ENCODE results near the gene NKAIN2.
"Not testable (repeated sequence)": the region's sequence is repeated elsewhere in the genome, so short reads cannot be mapped to it uniquely, and the experiment has no call there.

Gene NKAIN2

GRCh38 chr6:124420116-124420840 lies 616.6 kb downstream of the NKAIN2 start:
- DNase-seq (ENCODE audit: low read depth in 3 of 3, low spot score in 1 of 3): no peak

DNA sequence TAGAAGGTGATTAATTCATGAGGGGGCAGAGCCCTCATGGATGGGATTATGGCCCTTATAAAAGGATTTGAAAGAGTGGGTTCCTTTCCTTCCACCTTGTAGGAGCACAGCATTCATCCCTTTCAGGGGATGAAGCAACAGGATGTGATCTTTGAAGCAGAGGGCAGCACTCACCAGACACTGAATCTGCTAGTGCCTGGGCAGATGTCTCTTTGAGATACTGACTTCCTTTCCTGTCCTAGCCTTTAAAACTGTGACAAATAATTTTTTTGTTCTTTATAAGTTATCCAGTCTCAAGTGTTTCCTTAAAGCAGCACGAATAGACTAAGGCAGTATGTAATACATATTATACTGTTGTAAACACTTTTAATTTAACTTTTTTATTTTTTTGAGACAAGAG lies 620.0 kb downstream of the NKAIN2 start:
- no peak for DNase-seq (ENCODE audit: low read depth in 3 of 3, low spot score in 1 of 3)

- DNase-seq (ENCODE audit: low read depth in 3 of 3, low spot score in 1 of 3): no peak
Measured at GRCh38 chr6:124430740-124431318, 627.2 kb downstream of the NKAIN2 start.

GRCh38 chr6:124432620-124433019 lies 629.0 kb downstream of the NKAIN2 start:
- no peak for DNase-seq (ENCODE audit: low read depth in 3 of 3, low spot score in 1 of 3)

DNA sequence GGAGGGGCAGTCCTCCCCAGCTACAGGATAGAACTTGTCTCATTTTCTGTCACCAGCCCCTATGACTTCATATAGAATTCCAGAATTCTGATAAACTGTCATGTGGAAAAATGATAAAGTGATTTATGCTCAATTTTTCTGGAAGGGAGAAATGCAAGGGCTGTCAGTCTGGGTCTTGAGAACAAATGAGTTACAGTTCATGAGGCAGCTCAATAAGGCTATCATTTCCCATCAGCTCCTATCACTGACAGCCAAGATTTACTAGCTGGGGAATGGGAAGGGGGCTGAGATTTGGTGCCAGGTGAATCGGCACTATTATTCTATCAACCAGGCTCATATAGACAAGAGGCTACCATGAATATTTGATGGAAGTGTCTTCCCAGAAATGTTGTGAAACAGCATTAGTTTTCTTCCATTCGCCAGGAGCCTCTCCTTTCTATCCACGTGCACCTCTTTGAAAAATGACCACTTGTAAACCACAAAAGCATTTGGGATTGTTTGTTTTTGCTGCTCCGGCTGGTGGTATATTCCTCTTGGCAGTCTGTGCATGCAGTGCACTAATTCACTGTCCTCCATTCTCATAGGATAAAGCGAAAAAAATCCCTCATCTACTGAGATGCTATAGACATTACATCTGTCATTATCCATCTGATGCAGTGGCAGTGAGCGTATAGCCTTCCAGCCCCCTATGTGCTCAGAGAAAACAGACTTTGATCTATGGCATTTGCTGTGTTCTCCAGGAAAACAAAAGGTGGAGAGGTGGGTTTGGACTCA lies 629.9 kb downstream of the NKAIN2 start:
- DNase-seq (ENCODE audit: low read depth in 3 of 3, low spot score in 1 of 3): no peak

GRCh38 chr6:124434421-124434820 lies 630.8 kb downstream of the NKAIN2 start:
- no peak for DNase-seq (ENCODE audit: low read depth in 3 of 3, low spot score in 1 of 3)

- no peak for DNase-seq (ENCODE audit: low read depth in 3 of 3, low spot score in 1 of 3)
Measured at GRCh38 chr6:124436803-124437202, 633.1 kb downstream of the NKAIN2 start.

DNA sequence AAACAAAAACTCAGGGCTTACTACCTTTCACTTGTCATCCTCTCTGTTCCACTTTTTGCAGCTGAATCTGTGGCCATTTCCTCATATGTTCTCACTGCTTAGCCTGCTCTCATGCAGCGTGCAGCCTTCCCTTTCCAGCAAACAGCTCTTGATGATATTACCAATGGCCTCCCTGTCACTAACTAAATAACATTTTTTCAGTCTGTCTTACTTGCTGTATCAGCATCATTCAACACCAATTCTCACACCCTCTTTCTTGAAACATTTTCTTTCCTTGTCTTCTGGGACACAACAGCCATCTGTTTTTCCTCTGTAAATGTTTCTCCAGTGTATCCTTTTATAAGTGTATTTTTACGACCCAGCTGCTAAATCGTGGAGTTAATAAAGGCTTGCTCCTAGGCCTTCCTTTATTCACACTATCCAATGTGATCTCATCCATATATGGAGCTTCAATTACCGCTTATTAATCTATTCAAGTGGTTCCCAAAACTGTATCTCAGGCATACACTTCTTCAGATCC lies 634.9 kb downstream of the NKAIN2 start:
- no peak for DNase-seq (ENCODE audit: low read depth in 3 of 3, low spot score in 1 of 3)

DNA sequence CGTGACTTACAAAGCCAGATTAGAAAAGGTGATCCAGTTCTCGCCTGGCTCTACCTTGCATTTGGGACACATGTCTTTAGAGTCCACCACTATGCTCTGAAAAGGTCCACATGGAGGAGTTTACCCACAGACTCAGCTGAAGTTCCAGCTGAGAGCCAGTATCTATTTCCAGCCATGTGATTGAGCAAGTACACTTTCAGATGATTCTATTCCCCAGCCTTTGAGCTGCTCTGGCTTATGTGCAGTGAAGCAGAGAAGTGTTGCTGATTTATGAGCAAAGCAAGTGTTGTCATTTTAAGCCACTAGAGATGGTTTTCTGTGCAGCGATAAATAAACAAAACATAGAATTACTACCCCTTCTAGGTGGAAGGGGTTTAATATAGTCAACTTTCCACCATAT lies 637.8 kb downstream of the NKAIN2 start:
- no peak for DNase-seq (ENCODE audit: low read depth in 3 of 3, low spot score in 1 of 3)

GRCh38 chr6:124443541-124443940 lies 639.9 kb downstream of the NKAIN2 start:
- DNase-seq (ENCODE audit: low read depth in 3 of 3, low spot score in 1 of 3): no peak

- DNase-seq (ENCODE audit: low read depth in 3 of 3, low spot score in 1 of 3): no peak
Measured at GRCh38 chr6:124445581-124445980, 641.9 kb downstream of the NKAIN2 start.

DNA sequence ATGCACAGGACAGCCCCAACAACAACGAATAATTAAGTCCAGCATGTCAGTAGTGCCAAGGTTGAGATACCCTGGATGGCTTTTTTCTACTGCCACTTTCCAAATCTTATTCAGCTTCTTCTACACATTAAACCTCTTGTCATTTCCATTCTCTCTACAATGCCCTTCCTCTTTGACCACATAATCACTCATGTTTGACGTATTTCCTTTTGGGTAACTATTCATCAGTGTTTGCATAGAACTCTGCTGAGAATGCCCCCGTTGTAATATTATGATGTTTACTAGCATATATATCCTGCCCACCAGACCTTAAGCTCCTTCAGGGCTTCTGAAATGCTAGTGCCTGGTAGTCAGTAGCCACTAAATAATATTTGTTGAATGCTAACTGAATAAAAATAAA lies 643.3 kb downstream of the NKAIN2 start:
- no peak for DNase-seq (ENCODE audit: low read depth in 3 of 3, low spot score in 1 of 3)

GRCh38 chr6:124459268-124459667 lies 655.6 kb downstream of the NKAIN2 start:
- no peak for DNase-seq (ENCODE audit: low read depth in 3 of 3, low spot score in 1 of 3)

- no peak for DNase-seq (ENCODE audit: low read depth in 3 of 3, low spot score in 1 of 3)
Measured at GRCh38 chr6:124462750-124463149, 659.1 kb downstream of the NKAIN2 start.

GRCh38 chr6:124463271-124463670 lies 659.6 kb downstream of the NKAIN2 start:
- DNase-seq (ENCODE audit: low read depth in 3 of 3, low spot score in 1 of 3): no peak

- not testable (repeated sequence) for DNase-seq (ENCODE audit: low read depth in 3 of 3, low spot score in 1 of 3)
Measured at GRCh38 chr6:124464600-124464999, 660.9 kb downstream of the NKAIN2 start.

- no peak for DNase-seq (ENCODE audit: low read depth in 3 of 3, low spot score in 1 of 3)
Measured at GRCh38 chr6:124466949-124467348, 663.3 kb downstream of the NKAIN2 start.

GRCh38 chr6:124467366-124467765 lies 663.7 kb downstream of the NKAIN2 start:
- DNase-seq (ENCODE audit: low read depth in 3 of 3, low spot score in 1 of 3): no peak

DNA sequence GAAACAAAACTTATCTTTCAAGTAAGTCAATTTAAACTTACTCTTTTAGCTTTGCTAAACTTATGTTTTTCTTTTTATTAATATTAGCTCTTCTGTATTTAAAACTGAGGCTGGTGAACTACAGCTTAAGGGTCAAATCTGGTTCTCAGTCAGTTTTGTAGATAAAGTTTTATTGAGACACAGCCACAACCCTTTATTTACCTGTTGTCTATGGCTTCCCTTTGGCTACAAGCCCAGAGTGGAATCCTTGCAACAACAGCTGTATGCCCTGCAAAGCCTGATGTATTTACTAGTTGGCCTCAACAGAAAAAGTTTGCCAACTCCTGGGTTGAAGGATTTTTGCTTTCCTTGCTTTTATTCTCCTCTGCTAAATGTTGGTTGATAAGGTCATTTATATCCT lies 667.1 kb downstream of the NKAIN2 start:
- no peak for DNase-seq (ENCODE audit: low read depth in 3 of 3, low spot score in 1 of 3)

- DNase-seq (ENCODE audit: low read depth in 3 of 3, low spot score in 1 of 3): no peak
Measured at GRCh38 chr6:124475176-124475575, 671.5 kb downstream of the NKAIN2 start.

- DNase-seq (ENCODE audit: low read depth in 3 of 3, low spot score in 1 of 3): no peak
Measured at GRCh38 chr6:124478906-124479305, 675.2 kb downstream of the NKAIN2 start.

- DNase-seq (ENCODE audit: low read depth in 3 of 3, low spot score in 1 of 3): no peak
Measured at GRCh38 chr6:124479991-124480430, 676.3 kb downstream of the NKAIN2 start.

All from stimulated activated CD4-positive, alpha-beta T cell treated with anti-CD3 and anti-CD28 coated beads, TNF-alpha, amount 100 ng/mL, for 1 hour (primary cell).